22Rv1 (cell line): ENCODE data around the gene RPS8.

Experiments used
- ZFX ChIP-seq: fragments of 450-650 bp; IDR thresholded peaks from 2 replicates; pipeline ENCODE4 v1.6.1; 2017; ENCODE audit warnings: antibody characterized with exemption, borderline replicate concordance
- TF ChIP-seq, protein P1 (sequence below): fragments of 450-650 bp; IDR thresholded peaks from 2 replicates; pipeline ENCODE4 v1.5.1; 2017; ENCODE audit warnings: mild to moderate bottlenecking

DNA sequence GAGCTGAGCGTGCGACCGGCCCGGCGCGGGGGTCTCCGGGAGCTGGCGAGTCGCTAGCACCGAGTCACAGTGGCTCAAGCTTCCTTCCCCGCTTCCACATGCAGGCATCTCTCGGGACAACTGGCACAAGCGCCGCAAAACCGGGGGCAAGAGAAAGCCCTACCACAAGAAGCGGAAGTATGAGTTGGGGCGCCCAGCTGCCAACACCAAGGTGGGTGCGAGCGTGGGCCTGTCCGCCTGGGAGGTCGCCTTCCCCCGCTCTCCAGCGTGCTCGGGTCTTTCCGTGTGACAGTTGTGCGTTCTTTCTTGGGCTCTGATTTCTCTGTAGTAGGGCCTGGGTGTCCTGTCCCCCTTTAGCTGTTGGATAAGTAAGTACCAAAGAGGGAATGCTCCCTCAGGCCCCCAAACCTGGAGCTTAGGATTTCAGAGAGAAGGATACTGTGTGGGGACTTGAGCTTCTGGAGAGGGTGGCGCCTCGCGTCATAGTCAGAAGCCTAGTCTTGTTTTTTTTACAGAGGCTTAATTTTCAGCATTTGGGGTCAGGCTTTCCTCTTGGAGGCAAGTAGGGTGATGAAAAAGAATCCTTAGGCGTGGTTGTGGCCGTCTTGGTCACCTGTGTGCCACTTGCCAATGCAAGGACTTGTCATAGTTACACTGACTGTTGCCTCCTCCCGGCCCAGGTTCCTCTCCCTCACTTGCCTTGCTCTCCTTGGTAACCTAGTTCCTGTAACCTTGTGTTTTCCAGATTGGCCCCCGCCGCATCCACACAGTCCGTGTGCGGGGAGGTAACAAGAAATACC, 790 bp downstream of the RPS8 start:
- TF ChIP-seq, protein P1, sequence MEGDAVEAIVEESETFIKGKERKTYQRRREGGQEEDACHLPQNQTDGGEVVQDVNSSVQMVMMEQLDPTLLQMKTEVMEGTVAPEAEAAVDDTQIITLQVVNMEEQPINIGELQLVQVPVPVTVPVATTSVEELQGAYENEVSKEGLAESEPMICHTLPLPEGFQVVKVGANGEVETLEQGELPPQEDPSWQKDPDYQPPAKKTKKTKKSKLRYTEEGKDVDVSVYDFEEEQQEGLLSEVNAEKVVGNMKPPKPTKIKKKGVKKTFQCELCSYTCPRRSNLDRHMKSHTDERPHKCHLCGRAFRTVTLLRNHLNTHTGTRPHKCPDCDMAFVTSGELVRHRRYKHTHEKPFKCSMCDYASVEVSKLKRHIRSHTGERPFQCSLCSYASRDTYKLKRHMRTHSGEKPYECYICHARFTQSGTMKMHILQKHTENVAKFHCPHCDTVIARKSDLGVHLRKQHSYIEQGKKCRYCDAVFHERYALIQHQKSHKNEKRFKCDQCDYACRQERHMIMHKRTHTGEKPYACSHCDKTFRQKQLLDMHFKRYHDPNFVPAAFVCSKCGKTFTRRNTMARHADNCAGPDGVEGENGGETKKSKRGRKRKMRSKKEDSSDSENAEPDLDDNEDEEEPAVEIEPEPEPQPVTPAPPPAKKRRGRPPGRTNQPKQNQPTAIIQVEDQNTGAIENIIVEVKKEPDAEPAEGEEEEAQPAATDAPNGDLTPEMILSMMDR, result no peak
- no peak for TF ChIP-seq ZFX
